GM10248 (cell line): Measurements from ENCODE around the gene TUBGCP2.

Source experiments
- CTCF ChIA-PET: fragments of 300-600 bp; sonication (Branson Sonifier 250); formaldehyde crosslinking; extraction: SDS; loops from one replicate; lab custom pipeline; 2021; ENCODE audit warnings: antibody characterized with exemption; lab: Yijun Ruan, JAX
- POLR2A ChIA-PET: fragments of 350-650 bp; sonication (Branson Sonifier 250); formaldehyde crosslinking; extraction: SDS; loops from one replicate; lab custom pipeline; 2020; ENCODE audit warnings: antibody characterized with exemption; lab: Yijun Ruan, JAX
- DNase-seq: peaks from one replicate; pipeline ENCODE4 v3.0.0; 2012; ENCODE audit errors: extremely low spot score
- CTCF ChIP-seq: IDR thresholded peaks from 2 replicates; pipeline ENCODE4 v1.5.1; 2012; ENCODE audit warnings: mild to moderate bottlenecking, low read depth; ENCODE audit errors: extremely low read depth, missing control alignments, control extremely low read depth

The TUBGCP2 gene

GRCh38 chr10:133273534-133274143, 35.0 kb downstream of the TUBGCP2 start:
- TF ChIP-seq CTCF, result no peak
- DNase-seq, result no peak
- POLR2A ChIA-PET, result no interaction called here
- CTCF ChIA-PET, result interaction anchor here (1.7 to 2.6 kb wide), 2 partner anchors 31 to 33 kb away, joined by 4 to 16 read pairs; no protein-coding TSS in a partner anchor

GRCh38 chr10:133272964-133273420, 35.7 kb downstream of the TUBGCP2 start:
- CTCF ChIA-PET, result interaction anchor here (1.7 kb wide), 1 partner anchor 31 kb away, joined by 4 read pairs; no protein-coding TSS in a partner anchor
- TF ChIP-seq CTCF, result no peak
- POLR2A ChIA-PET, result no interaction called here
- no peak for DNase-seq

- no peak for TF ChIP-seq CTCF
- CTCF ChIA-PET, result interaction anchor here (1.7 kb wide), 1 partner anchor 32 kb away, joined by 4 read pairs; no protein-coding TSS in a partner anchor
- POLR2A ChIA-PET, result no interaction called here
- no peak for DNase-seq
These were observed 36.2 kb downstream of the TUBGCP2 start for GRCh38 chr10:133272301-133272963.

- no peak for DNase-seq
- ChIA-PET POLR2A (no interaction called here), CTCF (interaction anchor here (1.7 kb wide), 1 partner anchor 32 kb away, joined by 4 read pairs; no protein-coding TSS in a partner anchor)
- TF ChIP-seq CTCF, result no peak
These were observed 37.0 kb downstream of the TUBGCP2 start for GRCh38 chr10:133271521-133272300.

GRCh38 chr10:133270773-133271297, 37.8 kb downstream of the TUBGCP2 start:
- ChIA-PET CTCF (no interaction called here), POLR2A (no interaction called here)
- DNase-seq, result no peak
- no peak for TF ChIP-seq CTCF

GRCh38 chr10:133270204-133270603, 38.5 kb downstream of the TUBGCP2 start:
- no peak for TF ChIP-seq CTCF
- ChIA-PET CTCF (no interaction called here), POLR2A (no interaction called here)
- DNase-seq, result no peak
